Measurements from ENCODE around the gene ZNF18. TPM values are rescaled to one million over a fixed set of nuclear protein-coding genes. Genes with fewer than 3 reads are reported as not detected.

ZNF18 gene
- total and polyA plus RNA-seq, 2 of the 13 experiments (the other 11 are each of a cell fraction or from before 2014, with no cell fraction given), result 2.4 to 5.4 TPM

DNA sequence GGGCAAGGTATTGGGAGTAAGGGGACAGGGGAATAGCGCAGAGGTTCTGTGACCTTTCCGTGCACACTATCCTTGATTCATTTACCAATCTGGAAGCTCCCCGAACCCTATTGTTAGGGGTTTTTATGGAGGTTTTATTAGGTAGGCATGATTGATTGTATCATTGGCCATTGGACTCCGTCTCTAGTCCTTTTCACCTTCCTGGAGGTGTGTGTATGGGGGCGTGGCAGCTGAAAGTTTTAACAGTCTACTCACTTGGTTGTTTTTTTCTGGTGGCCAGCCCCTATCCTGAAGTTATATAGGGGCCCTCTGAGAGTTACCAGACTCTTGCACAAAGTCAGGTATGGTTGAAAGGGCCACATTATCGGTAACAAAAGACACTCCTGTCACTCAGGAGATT lies 46.4 kb upstream of the ZNF18 start:
- Histone ChIP-seq H3K36me3 (replicated peaks in 1 of 2; ENCODE audit: control insufficient read depth in 1 of 2, insufficient read depth in 2 of 2, low read length in 2 of 2) (no peaks in the 10 kb centered on the region), H3K27ac (ENCODE audit: extremely low read length, insufficient read depth, low read length) (no peak overlapping the region), H3K79me2 (ENCODE audit: insufficient read depth, low read length) (peaks cover 88% of the 10 kb centered on the region), H4K20me1 (ENCODE audit: insufficient read depth, low read length) (peaks cover 10% of the 10 kb centered on the region; the same call in 1 of the 2 replicates), H3K4me2 (ENCODE audit: low read depth, low read length) (no peak overlapping the region), H3K4me1 (ENCODE audit: insufficient read depth, low read length) (peaks cover 9% of the 10 kb centered on the region; the same call in 1 of the 2 replicates), H3K27me3 (ENCODE audit: control insufficient read depth in 1 of 2, insufficient read depth in 2 of 2, low read length in 2 of 2) (no peaks in the 10 kb centered on the region), H3K4me3 (replicated peaks in 1 of 3; ENCODE audit: insufficient read depth in 1 of 3, low read depth in 2 of 3, low read length in 3 of 3) (no peak overlapping the region), H3K9me3 (ENCODE audit: low read length) (no peaks in the 10 kb centered on the region), H3K9ac (ENCODE audit: insufficient read depth, low read depth, low read length) (no peak overlapping the region), H2AFZ (ENCODE audit: low read length) (no peak overlapping the region)
- ATAC-seq (no peak), DNase-seq (ENCODE audit: low spot score) (no peak), FAIRE-seq (no peak)
- intact Hi-C loops (cut with micrococcal nuclease; ENCODE audit: unreplicated experiment), result no loop called here
- ChIA-PET CTCF (ENCODE audit: low intra/inter-chr PET ratio, low total read pairs) (no interaction called here), POLR2A (no interaction called here)
- in situ Hi-C loops (cut with HindIII; ENCODE audit: extremely low pct_ligation_motif_present, low pct_unique_long_range_greater_than_20kb), result no loop called here
- no TSS peak for BruUV-seq (replicated peaks)
- TF ChIP-seq ZSCAN20 (CRISPR knock-in tag; IDR thresholded peaks at IDR 0.05; ENCODE audit: borderline replicate concordance), result no peak
- TF ChIP-seq NPAS2 (CRISPR knock-in tag; IDR thresholded peaks at IDR 0.05; ENCODE audit: borderline replicate concordance), result no peak
- TF ChIP-seq DBP (CRISPR knock-in tag; IDR thresholded peaks at IDR 0.05; ENCODE audit: not compliant biosample characterization), result no peak
- no peak for TF ChIP-seq CBX1 (IDR thresholded peaks at IDR 0.05; ENCODE audit: low read depth)
- TF ChIP-seq, protein P1, sequence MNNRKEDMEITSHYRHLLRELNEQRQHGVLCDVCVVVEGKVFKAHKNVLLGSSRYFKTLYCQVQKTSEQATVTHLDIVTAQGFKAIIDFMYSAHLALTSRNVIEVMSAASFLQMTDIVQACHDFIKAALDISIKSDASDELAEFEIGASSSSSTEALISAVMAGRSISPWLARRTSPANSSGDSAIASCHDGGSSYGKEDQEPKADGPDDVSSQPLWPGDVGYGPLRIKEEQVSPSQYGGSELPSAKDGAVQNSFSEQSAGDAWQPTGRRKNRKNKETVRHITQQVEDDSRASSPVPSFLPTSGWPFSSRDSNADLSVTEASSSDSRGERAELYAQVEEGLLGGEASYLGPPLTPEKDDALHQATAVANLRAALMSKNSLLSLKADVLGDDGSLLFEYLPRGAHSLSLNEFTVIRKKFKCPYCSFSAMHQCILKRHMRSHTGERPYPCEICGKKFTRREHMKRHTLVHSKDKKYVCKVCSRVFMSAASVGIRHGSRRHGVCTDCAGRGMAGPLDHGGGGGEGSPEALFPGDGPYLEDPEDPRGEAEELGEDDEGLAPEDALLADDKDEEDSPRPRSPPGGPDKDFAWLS (CRISPR knock-in tag; IDR thresholded peaks at IDR 0.05; ENCODE audit: borderline replicate concordance), result no peak
- no peak for TF ChIP-seq PHF20 (CRISPR knock-in tag; IDR thresholded peaks at IDR 0.05)
- TF ChIP-seq ZFP36L2 (CRISPR knock-in tag; IDR thresholded peaks at IDR 0.05), result no peak
- TF ChIP-seq ZNF746 (CRISPR knock-in tag; IDR thresholded peaks at IDR 0.05), result no peak
- TF ChIP-seq ADNP (CRISPR knock-in tag; IDR thresholded peaks at IDR 0.05), result no peak
- no peak for TF ChIP-seq ZNF292 (CRISPR knock-in tag; IDR thresholded peaks at IDR 0.05; ENCODE audit: borderline replicate concordance, low read depth)
- TF ChIP-seq MIER3 (CRISPR knock-in tag; IDR thresholded peaks at IDR 0.05; ENCODE audit: borderline replicate concordance), result no peak
- WGBS (ENCODE audit: low lambda C conversion rate), result 97% methylated on average over 6 of the region's 6 CpGs

Measured in HepG2 (cell line).